ENCODE measurements around the gene WDR7.

- no peak for TF ChIP-seq POLR2AphosphoS5 (IDR thresholded peaks at IDR 0.05)
- no peak for TF ChIP-seq CTCF (IDR thresholded peaks at IDR 0.05)
- TF ChIP-seq POLR2A (IDR thresholded peaks at IDR 0.05): no peak
Observed at GRCh38 chr18:56639571-56639970, 11.6 kb upstream of the WDR7 start.

All from prostate gland (tissue), 2 donors.